Measurements from ENCODE around the gene COX7C.
"Not testable (repeated sequence)": the region's sequence is repeated elsewhere in the genome, so short reads cannot be mapped to it uniquely, and the experiment has no call there.

The COX7C gene

DNA sequence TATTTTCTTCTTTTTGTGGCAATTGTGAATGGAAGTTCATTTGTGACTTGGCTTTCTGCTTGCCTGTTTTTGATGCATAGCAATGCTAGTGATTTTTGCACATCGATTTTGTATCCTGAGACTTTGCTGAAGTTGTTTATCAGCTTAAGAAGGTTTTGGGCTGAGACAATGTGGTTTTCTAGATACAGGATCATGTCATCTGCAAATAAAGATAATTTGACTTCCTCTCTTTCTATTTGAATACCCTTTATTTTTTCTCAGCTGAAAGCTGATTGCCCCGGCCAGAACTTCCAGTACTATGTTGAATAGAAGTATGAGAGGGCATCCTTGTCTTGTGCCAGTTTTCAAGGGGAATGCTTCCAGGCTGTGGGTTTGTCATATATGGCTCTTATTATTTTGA, 43.0 kb downstream of the COX7C start:
- H3K9ac ChIP-seq (ENCODE audit: low read length in 5 of 5); H3K27ac ChIP-seq (ENCODE audit: low read depth, low read length); H3K4me1 ChIP-seq (ENCODE audit: control insufficient read depth in 5 of 5, insufficient read depth in 5 of 5, low read length in 5 of 5); H3K36me3 ChIP-seq (ENCODE audit: control insufficient read depth in 5 of 5, insufficient read depth in 5 of 5, low read length in 5 of 5); H3K27me3 ChIP-seq (ENCODE audit: control insufficient read depth in 5 of 5, insufficient read depth in 4 of 5, low read length in 5 of 5); H3K4me3 ChIP-seq (ENCODE audit: low read depth in 1 of 5, low read length in 5 of 5); H3K9me3 ChIP-seq (ENCODE audit: control insufficient read depth in 5 of 5, low read length in 5 of 5): not testable (repeated sequence)

GRCh38 chr5:86664173-86664572, 46.4 kb downstream of the COX7C start:
- no peak overlapping the region for H3K27ac ChIP-seq (ENCODE audit: low read depth, low read length)
- no peak overlapping the region for H3K9ac ChIP-seq (ENCODE audit: low read length in 5 of 5)
- peaks cover 0 to 3% (median 0%) of the 10 kb centered on the region in 5 donors for H3K27me3 ChIP-seq (ENCODE audit: control insufficient read depth in 5 of 5, insufficient read depth in 4 of 5, low read length in 5 of 5)
- no peak overlapping the region for H3K4me3 ChIP-seq (ENCODE audit: low read depth in 1 of 5, low read length in 5 of 5)
- H3K9me3 ChIP-seq (ENCODE audit: control insufficient read depth in 5 of 5, low read length in 5 of 5), result no peaks in the 10 kb centered on the region
- no peaks in the 10 kb centered on the region for H3K36me3 ChIP-seq (ENCODE audit: control insufficient read depth in 5 of 5, insufficient read depth in 5 of 5, low read length in 5 of 5)
- no peaks in the 10 kb centered on the region for H3K4me1 ChIP-seq (ENCODE audit: control insufficient read depth in 5 of 5, insufficient read depth in 5 of 5, low read length in 5 of 5)

- H3K9me3 ChIP-seq (ENCODE audit: control insufficient read depth in 5 of 5, low read length in 5 of 5), result no peaks in the 10 kb centered on the region
- H3K27me3 ChIP-seq (ENCODE audit: control insufficient read depth in 5 of 5, insufficient read depth in 4 of 5, low read length in 5 of 5), result peaks cover 0 to 3% (median 0%) of the 10 kb centered on the region in 5 donors
- no peaks in the 10 kb centered on the region for H3K4me1 ChIP-seq (ENCODE audit: control insufficient read depth in 5 of 5, insufficient read depth in 5 of 5, low read length in 5 of 5)
- H3K27ac ChIP-seq (ENCODE audit: low read depth, low read length), result no peak overlapping the region
- no peak overlapping the region for H3K9ac ChIP-seq (ENCODE audit: low read length in 5 of 5)
- H3K4me3 ChIP-seq (ENCODE audit: low read depth in 1 of 5, low read length in 5 of 5), result no peak overlapping the region
- H3K36me3 ChIP-seq (ENCODE audit: control insufficient read depth in 5 of 5, insufficient read depth in 5 of 5, low read length in 5 of 5), result no peaks in the 10 kb centered on the region
Observed at GRCh38 chr5:86665984-86666760, 48.4 kb downstream of the COX7C start.

DNA sequence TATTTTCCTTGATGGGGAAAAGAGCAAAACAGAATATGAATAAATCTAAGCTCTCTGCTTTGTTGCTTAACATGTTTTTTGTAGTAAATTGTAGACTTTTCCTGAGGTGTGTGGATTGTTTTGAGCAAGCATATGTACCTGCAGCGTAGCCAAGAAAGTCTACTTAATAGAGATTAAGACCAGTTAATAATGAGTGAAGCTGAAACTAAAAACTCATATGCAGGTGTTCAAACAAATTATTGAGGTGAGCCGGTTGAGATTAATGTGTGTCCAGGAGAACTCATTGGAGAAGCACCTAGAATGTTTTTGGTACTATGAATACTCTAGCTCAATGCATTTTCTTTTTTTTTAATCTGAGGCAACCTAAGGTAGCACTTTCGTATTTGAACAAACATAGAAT, 49.2 kb downstream of the COX7C start:
- Histone ChIP-seq H3K4me3 (ENCODE audit: low read depth in 1 of 5, low read length in 5 of 5) (no peak overlapping the region), H3K36me3 (ENCODE audit: control insufficient read depth in 5 of 5, insufficient read depth in 5 of 5, low read length in 5 of 5) (no peaks in the 10 kb centered on the region), H3K27me3 (ENCODE audit: control insufficient read depth in 5 of 5, insufficient read depth in 4 of 5, low read length in 5 of 5) (peaks cover 0 to 3% (median 0%) of the 10 kb centered on the region in 5 donors), H3K9me3 (ENCODE audit: control insufficient read depth in 5 of 5, low read length in 5 of 5) (no peaks in the 10 kb centered on the region), H3K9ac (ENCODE audit: low read length in 5 of 5) (no peak overlapping the region), H3K4me1 (ENCODE audit: control insufficient read depth in 5 of 5, insufficient read depth in 5 of 5, low read length in 5 of 5) (no peaks in the 10 kb centered on the region), H3K27ac (ENCODE audit: low read depth, low read length) (no peak overlapping the region)

Data from subcutaneous abdominal adipose tissue (tissue), 5 donors.